Pancreas (tissue), 10 donors: ENCODE results near the gene SLC45A1. TPM values are rescaled to one million over a fixed set of nuclear protein-coding genes. Genes with fewer than 3 reads are reported as not detected.
A peak's percentile ranks its signal among the peaks of the same experiment; 100 is the strongest.

Source experiments
- ATAC-seq, 4 donors: fragments of 200-7000 bp; cut with Tn5 transposase; one replicate each; pipeline versions ENCODE4 v1.8.0 to v1.9.1; 2020; ENCODE audit warnings: mild to moderate bottlenecking in 4 of 4, moderate library complexity in 4 of 4
- DNase-seq, 6 donors: peaks; one replicate each; pipeline ENCODE4 v3.0.0-alpha.2; 2020
- FAIRE-seq: peaks from 2 replicates; lab custom pipeline; 2012; peaks lifted over from hg19 to GRCh38; lab: Jason Lieb, UNC
- H3K27ac ChIP-seq, 4 donors: fragments of 200-600 bp; sonication (generic); 1 replicate in 3 of 4; 2 replicates in 1 of 4; pipeline versions ENCODE4 v1.5.0 to v1.8.0; 2020
- H3K27me3 ChIP-seq, 4 donors: fragments of 200-600 bp; one replicate each; pipeline ENCODE4 v1.8.0; 2021
- H3K36me3 ChIP-seq, 3 donors: fragments of 200-600 bp; sonication (generic) in 1 of 3; one replicate each; pipeline versions ENCODE4 v1.5.0 to v1.8.0; 2020 to 2021
- H3K4me1 ChIP-seq, 3 donors: fragments of 200-600 bp; one replicate each; pipeline ENCODE4 v1.8.0; 2021
- H3K4me3 ChIP-seq, 4 donors: fragments of 200-600 bp; sonication (generic) in 2 of 4; one replicate each; pipeline versions ENCODE4 v1.5.0 to v1.8.0; 2020 to 2021
- H3K9me3 ChIP-seq, 4 donors: fragments of 200-600 bp; one replicate each; pipeline ENCODE4 v1.8.0; 2021
- CTCF ChIP-seq, 4 donors: fragments of 200-600 bp; sonication (generic) in 3 of 4; IDR thresholded peaks; one replicate each; pipeline versions ENCODE4 v1.5.0 to v1.8.0; 2021; ENCODE audit warnings: antibody characterized with exemption in 4 of 4
- WGBS, 2 donors: extraction: QIAGEN DNeasy Blood & Tissue Kit; methylation state at CpG; one replicate each; pipeline ENCODE4 v1.1.7; 2013; 5-methylcytosine and 5-hydroxymethylcytosine counted together
- intact Hi-C, 3 donors: fragments of 100-400 bp; cut with DNase I; formaldehyde crosslinking; loops; one replicate each; pipeline versions ENCODE4 v1.11.1 to v1.14.2; 2022
- polyA plus RNA-seq, 2 donors: library from polyadenylated mRNA; stranded (reverse); fragments of 200-250 nt; gene quantifications; one replicate each; pipeline ENCODE4 v1.2.3, GENCODE V29; 2013
- total RNA-seq, 6 donors: library from RNA; stranded (reverse); fragmentation: NEBNext Ultra II Directional in 4 of 6; extraction: Animal tissue kit (Norgen Biotek cat#: 25700) in 4 of 6; gene quantifications; one replicate each; pipeline versions ENCODE4 v1.2.1 to v1.2.4, GENCODE V29; 2021 to 2023
- donor health status: healthy with polysubstance abuse.
- donor health status: DM: no; HTN: no; CAD: no; lungs with moderate emphysema.
- donor health status: DM: no; HTN: no; CAD: no.
- donor health status: control.
- donor health status: control.
- donor health status: Bipolar disorder and iron deficiency.
- donor health status: DM: yes; HTN: yes; CAD: no.
- donor health status: DM: no; HTN: no; CAD: no.
- donor health status: DM: no; HTN: no; CAD: no.
- donor health status: DM: yes; HTN: yes; CAD: no.

The SLC45A1 gene
- total and polyA plus RNA-seq, 8 donors, result 0.16 to 1.8 (median 0.53) TPM

GRCh38 chr1:8338526-8339202, 20.8 kb downstream of the SLC45A1 start:
- DNase-seq (no peak), ATAC-seq (no peak), FAIRE-seq (no peak)
- 83 to 89% methylated on average over 26 of the region's 26 CpGs for WGBS, 2 donors
- H3K4me1 ChIP-seq, result no peaks in the 10 kb centered on the region
- H3K27me3 ChIP-seq, result no peaks in the 10 kb centered on the region
- H3K9me3 ChIP-seq, result no peaks in the 10 kb centered on the region
- no peak overlapping the region for H3K4me3 ChIP-seq
- TF ChIP-seq CTCF (IDR thresholded peaks at IDR 0.05), result no peak
- intact Hi-C loops, result loop anchor here in 1 of 3 donors (10.0 kb wide), 1 partner anchor 354 kb away; no protein-coding TSS in a partner anchor
- H3K27ac ChIP-seq, result no peak overlapping the region
- H3K36me3 ChIP-seq, result no peaks in the 10 kb centered on the region

GRCh38 chr1:8339203-8339600, 21.3 kb downstream of the SLC45A1 start:
- 77 to 85% methylated on average over 13 of the region's 13 CpGs for WGBS, 2 donors
- Histone ChIP-seq H3K27ac (no peak overlapping the region), H3K4me1 (no peaks in the 10 kb centered on the region), H3K9me3 (no peaks in the 10 kb centered on the region), H3K4me3 (no peak overlapping the region), H3K36me3 (no peaks in the 10 kb centered on the region), H3K27me3 (no peaks in the 10 kb centered on the region)
- DNase-seq (no peak), FAIRE-seq (no peak), ATAC-seq (no peak)
- intact Hi-C loops, result loop anchor here in 1 of 3 donors (10.0 kb wide), 1 partner anchor 354 kb away; no protein-coding TSS in a partner anchor
- no peak for TF ChIP-seq CTCF (IDR thresholded peaks at IDR 0.05)

- WGBS, 2 donors, result 38 to 51% methylated on average over 6 of the region's 6 CpGs
- intact Hi-C loops, result loop anchor here in 1 of 3 donors (10.0 kb wide), 1 partner anchor 666 kb away; no protein-coding TSS in a partner anchor
- no peak for DNase-seq
These were observed 22.5 kb downstream of the SLC45A1 start for GRCh38 chr1:8340448-8340847.

GRCh38 chr1:8342325-8342724, 24.4 kb downstream of the SLC45A1 start:
- ATAC-seq, result no peak
- intact Hi-C loops, result loop anchor here in 1 of 3 donors (10.0 kb wide), 1 partner anchor 668 kb away; no protein-coding TSS in a partner anchor
- 87 to 91% methylated on average over 10 of the region's 10 CpGs for WGBS, 2 donors
- no peak overlapping the region for H3K4me3 ChIP-seq
- H3K4me1 ChIP-seq, result no peaks in the 10 kb centered on the region
- no peak for DNase-seq
- no peak for FAIRE-seq
- no peaks in the 10 kb centered on the region for H3K36me3 ChIP-seq
- no peaks in the 10 kb centered on the region for H3K9me3 ChIP-seq
- no peak overlapping the region for H3K27ac ChIP-seq
- TF ChIP-seq CTCF (IDR thresholded peaks at IDR 0.05), result no peak
- H3K27me3 ChIP-seq, result no peaks in the 10 kb centered on the region

More at GRCh38 chr1:8340448-8340847, 22.5 kb downstream of the SLC45A1 start:
- no peaks in the 10 kb centered on the region for H3K27me3 ChIP-seq
- no peak for TF ChIP-seq CTCF (IDR thresholded peaks at IDR 0.05)
- H3K4me1 ChIP-seq, result no peaks in the 10 kb centered on the region
- ATAC-seq (no peak), FAIRE-seq (no peak)
- no peak overlapping the region for H3K27ac ChIP-seq
- H3K4me3 ChIP-seq, result no peak overlapping the region
- H3K36me3 ChIP-seq, result no peaks in the 10 kb centered on the region
- H3K9me3 ChIP-seq, result no peaks in the 10 kb centered on the region

- Histone ChIP-seq H3K27ac (peak overlapping the region in 2 of 4 donors; percentile 72 to 76), H3K4me3 (no peak overlapping the region), H3K36me3 (no peaks in the 10 kb centered on the region), H3K9me3 (no peaks in the 10 kb centered on the region), H3K27me3 (no peaks in the 10 kb centered on the region), H3K4me1 (no peaks in the 10 kb centered on the region)
- ATAC-seq, result peak in 3 of 4 donors; percentile 7 to 21 (median 10)
- FAIRE-seq, result no peak
- peak in 1 of 6 donors; percentile 48 for DNase-seq
- 72 to 76% methylated on average over 11 of the region's 11 CpGs for WGBS, 2 donors
- intact Hi-C loops, result loop anchor here in 1 of 3 donors (10.0 kb wide), 1 partner anchor 668 kb away; no protein-coding TSS in a partner anchor
- no peak for TF ChIP-seq CTCF (IDR thresholded peaks at IDR 0.05)
These were observed 25.1 kb downstream of the SLC45A1 start for GRCh38 chr1:8343044-8343443.
